Spleen (tissue), 7 donors: ENCODE results near the gene SP100.

Experiments used
- POLR2A ChIP-seq, 3 donors: fragments of 450-650 bp; IDR thresholded peaks; one replicate each; pipeline ENCODE4 v1.5.1; 2017; ENCODE audit warnings: antibody characterized with exemption in 3 of 3, mild to moderate bottlenecking in 1 of 3
- POLR2AphosphoS5 ChIP-seq, 3 donors: sonication (generic); formaldehyde crosslinking; IDR thresholded peaks; one replicate each; pipeline ENCODE4 v1.5.1; 2017; ENCODE audit warnings: antibody characterized with exemption in 3 of 3
- TF ChIP-seq, protein P1 (sequence below), 11 experiments: fragments of 200-600 bp in 7 of 11; fragments of 450-650 bp in 4 of 11; sonication (generic) in 4 of 11; IDR thresholded peaks in 8 of 11; conservative IDR thresholded peaks in 3 of 11; 1 replicate in 7 of 11; 2 replicates in 4 of 11; pipeline versions ENCODE4 v1.4.0 to v1.8.0; 2016 to 2021; ENCODE audit warnings: antibody characterized with exemption in 11 of 11, inconsistent platforms in 4 of 11, mild to moderate bottlenecking in 1 of 11
- donor health status: DM: no; HTN: no; CAD: no; lungs with moderate emphysema.
- donor health status: DM: no; HTN: no; CAD: no.
- donor health status: DM: no; HTN: no; CAD: no.

GRCh38 chr2:230443541-230443940 lies 27.5 kb downstream of the SP100 start:
- TF ChIP-seq, protein P1, sequence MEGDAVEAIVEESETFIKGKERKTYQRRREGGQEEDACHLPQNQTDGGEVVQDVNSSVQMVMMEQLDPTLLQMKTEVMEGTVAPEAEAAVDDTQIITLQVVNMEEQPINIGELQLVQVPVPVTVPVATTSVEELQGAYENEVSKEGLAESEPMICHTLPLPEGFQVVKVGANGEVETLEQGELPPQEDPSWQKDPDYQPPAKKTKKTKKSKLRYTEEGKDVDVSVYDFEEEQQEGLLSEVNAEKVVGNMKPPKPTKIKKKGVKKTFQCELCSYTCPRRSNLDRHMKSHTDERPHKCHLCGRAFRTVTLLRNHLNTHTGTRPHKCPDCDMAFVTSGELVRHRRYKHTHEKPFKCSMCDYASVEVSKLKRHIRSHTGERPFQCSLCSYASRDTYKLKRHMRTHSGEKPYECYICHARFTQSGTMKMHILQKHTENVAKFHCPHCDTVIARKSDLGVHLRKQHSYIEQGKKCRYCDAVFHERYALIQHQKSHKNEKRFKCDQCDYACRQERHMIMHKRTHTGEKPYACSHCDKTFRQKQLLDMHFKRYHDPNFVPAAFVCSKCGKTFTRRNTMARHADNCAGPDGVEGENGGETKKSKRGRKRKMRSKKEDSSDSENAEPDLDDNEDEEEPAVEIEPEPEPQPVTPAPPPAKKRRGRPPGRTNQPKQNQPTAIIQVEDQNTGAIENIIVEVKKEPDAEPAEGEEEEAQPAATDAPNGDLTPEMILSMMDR (IDR thresholded peaks at IDR 0.05 in 8 of 11, conservative IDR thresholded peaks at IDR 0.05 in 3 of 11), result no peak
- TF ChIP-seq POLR2A (IDR thresholded peaks at IDR 0.05), result no peak
- no peak for TF ChIP-seq POLR2AphosphoS5 (IDR thresholded peaks at IDR 0.05)
